ENCODE data around the gene KIF22.
A peak's percentile ranks its signal among the peaks of the same experiment; 100 is the strongest.
"Not testable (repeated sequence)": the region's sequence is repeated elsewhere in the genome, so short reads cannot be mapped to it uniquely, and the experiment has no call there.

The KIF22 gene

DNA sequence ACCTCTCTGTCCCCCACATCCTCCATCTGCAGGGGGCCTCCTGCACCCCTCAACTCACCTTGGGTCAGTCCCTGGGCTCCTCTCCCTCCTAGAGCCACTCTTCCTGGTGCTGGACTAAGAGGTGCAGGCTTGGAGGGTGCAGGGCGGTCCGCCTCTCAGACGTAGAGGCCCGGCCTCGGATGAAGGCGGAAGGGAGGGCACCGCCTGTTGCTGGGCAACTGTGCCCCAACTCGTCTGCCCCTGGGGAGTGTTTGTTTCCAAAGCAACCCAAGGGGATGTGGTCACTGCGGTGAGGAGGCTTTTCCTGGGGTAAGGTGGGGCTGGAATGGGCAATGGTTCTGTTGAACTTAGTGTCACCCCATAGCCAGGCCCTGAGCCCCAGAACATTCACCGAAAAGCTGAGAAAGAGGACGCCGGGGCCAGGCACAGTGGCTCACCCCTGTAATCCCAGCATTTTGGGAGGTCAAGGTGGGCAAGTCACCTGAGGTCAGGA lies 44.7 kb upstream of the KIF22 start, which contains the start of gene C16orf54:
Gene C16orf54, minus strand, starts transcription at position 138 of the 493 bp plus-strand sequence. CDS start 1,039 bp downstream, outside the sequence.
- H2AFZ ChIP-seq (ENCODE audit: low read depth, low read length, severe bottlenecking): peak within 1 kb of the TSS; percentile 51
- H3K4me3 ChIP-seq (ENCODE audit: insufficient read depth, low read length, poor library complexity, severe bottlenecking): no peak within 1 kb of the TSS
- peak within 1 kb of the TSS; percentile 40; the same call in 1 of the 2 replicates for H3K9ac ChIP-seq (ENCODE audit: low read length)

GRCh38 chr16:29746518-29746917 lies 44.0 kb upstream of the KIF22 start:
- H3K79me2 ChIP-seq (ENCODE audit: insufficient read depth, low read length); H3K4me2 ChIP-seq (ENCODE audit: low read depth, low read length, poor library complexity, severe bottlenecking); H3K36me3 ChIP-seq (ENCODE audit: low read length); H2AFZ ChIP-seq (ENCODE audit: low read depth, low read length, severe bottlenecking); H3K9me2 ChIP-seq (replicated peaks; ENCODE audit: insufficient read depth, low read length); H3K4me3 ChIP-seq (ENCODE audit: insufficient read depth, low read length, poor library complexity, severe bottlenecking); H4K20me1 ChIP-seq (ENCODE audit: low read depth, low read length); H3K27me3 ChIP-seq (ENCODE audit: low read length); H3K9me3 ChIP-seq (ENCODE audit: insufficient read depth, low read length); H3K27ac ChIP-seq (ENCODE audit: low read depth, low read length); H3F3A ChIP-seq (ENCODE audit: insufficient read depth); H3K9ac ChIP-seq (ENCODE audit: low read length): not testable (repeated sequence)

More for the DNA sequence above, 44.7 kb upstream of the KIF22 start, which contains the start of gene C16orf54:
- TF ChIP-seq EZH2phosphoT487 (conservative IDR thresholded peaks at IDR 0.05; ENCODE audit: low read length): no peak
- TF ChIP-seq, protein P1, sequence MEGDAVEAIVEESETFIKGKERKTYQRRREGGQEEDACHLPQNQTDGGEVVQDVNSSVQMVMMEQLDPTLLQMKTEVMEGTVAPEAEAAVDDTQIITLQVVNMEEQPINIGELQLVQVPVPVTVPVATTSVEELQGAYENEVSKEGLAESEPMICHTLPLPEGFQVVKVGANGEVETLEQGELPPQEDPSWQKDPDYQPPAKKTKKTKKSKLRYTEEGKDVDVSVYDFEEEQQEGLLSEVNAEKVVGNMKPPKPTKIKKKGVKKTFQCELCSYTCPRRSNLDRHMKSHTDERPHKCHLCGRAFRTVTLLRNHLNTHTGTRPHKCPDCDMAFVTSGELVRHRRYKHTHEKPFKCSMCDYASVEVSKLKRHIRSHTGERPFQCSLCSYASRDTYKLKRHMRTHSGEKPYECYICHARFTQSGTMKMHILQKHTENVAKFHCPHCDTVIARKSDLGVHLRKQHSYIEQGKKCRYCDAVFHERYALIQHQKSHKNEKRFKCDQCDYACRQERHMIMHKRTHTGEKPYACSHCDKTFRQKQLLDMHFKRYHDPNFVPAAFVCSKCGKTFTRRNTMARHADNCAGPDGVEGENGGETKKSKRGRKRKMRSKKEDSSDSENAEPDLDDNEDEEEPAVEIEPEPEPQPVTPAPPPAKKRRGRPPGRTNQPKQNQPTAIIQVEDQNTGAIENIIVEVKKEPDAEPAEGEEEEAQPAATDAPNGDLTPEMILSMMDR (IDR thresholded peaks at IDR 0.05; ENCODE audit: insufficient read depth, low read length, poor library complexity, severe bottlenecking): no peak
- Histone ChIP-seq H3K27me3 (ENCODE audit: low read length) (no peaks in the 10 kb centered on the region), H3F3A (ENCODE audit: insufficient read depth) (no peaks in the 10 kb centered on the region), H3K9me3 (ENCODE audit: insufficient read depth, low read length) (no peaks in the 10 kb centered on the region), H3K79me2 (ENCODE audit: insufficient read depth, low read length) (no peaks in the 10 kb centered on the region), H3K4me2 (ENCODE audit: low read depth, low read length, poor library complexity, severe bottlenecking) (peak within 1 kb of the TSS; percentile 37), H3K9me2 (replicated peaks; ENCODE audit: insufficient read depth, low read length) (no peaks in the 10 kb centered on the region), H3K36me3 (ENCODE audit: low read length) (no peaks in the 10 kb centered on the region), H3K27ac (ENCODE audit: low read depth, low read length) (no peak within 1 kb of the TSS), H4K20me1 (ENCODE audit: low read depth, low read length) (no peaks in the 10 kb centered on the region)

DNA sequence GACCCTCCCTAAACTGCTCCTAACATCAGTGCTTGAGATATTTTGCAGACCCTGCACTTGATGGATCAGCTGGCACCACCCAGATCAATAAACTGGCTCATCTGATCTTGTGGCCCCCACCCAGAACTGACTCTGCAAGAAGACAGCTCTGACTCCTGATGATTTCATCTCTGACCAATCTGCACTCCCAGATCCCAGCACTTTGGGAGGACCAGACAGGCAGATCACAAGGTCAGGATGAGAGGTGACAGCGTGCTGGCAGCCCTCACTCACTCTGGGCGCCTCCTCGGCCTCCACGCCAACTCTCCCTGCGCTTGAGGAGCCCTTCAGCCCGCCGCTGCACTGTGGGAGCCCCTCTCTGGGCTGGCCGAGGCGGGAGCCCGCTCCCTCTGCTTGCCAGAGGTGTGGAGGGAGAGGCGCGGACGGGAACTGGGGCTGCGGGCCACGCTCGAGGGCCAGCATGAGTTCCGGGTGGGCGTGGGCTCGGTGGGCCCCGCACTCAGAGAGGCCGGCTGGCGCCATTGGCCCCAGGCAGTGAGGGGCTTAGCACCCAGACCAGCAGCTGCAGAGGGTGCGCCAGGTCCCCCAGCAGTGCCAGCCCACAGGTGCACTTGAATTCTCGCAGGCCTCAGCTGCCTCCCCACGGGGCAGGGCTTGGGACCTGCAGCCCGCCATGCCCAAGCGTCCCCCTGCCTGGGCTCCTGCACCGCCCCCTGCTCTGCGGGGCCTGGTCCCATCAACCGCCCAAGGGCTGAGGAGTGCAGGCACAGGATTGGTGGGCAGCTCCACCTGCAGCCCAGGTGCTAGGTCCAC lies 42.4 kb upstream of the KIF22 start:
- H3K9me2 ChIP-seq (replicated peaks; ENCODE audit: insufficient read depth, low read length): no peaks in the 10 kb centered on the region
- no peak overlapping the region for H3K4me2 ChIP-seq (ENCODE audit: low read depth, low read length, poor library complexity, severe bottlenecking)
- H3K27me3 ChIP-seq (ENCODE audit: low read length): no peaks in the 10 kb centered on the region
- TF ChIP-seq, protein P1 (IDR thresholded peaks at IDR 0.05; ENCODE audit: insufficient read depth, low read length, poor library complexity, severe bottlenecking): no peak
- TF ChIP-seq EZH2phosphoT487 (conservative IDR thresholded peaks at IDR 0.05; ENCODE audit: low read length): no peak
- no peak overlapping the region for H3K27ac ChIP-seq (ENCODE audit: low read depth, low read length)
- no peak overlapping the region for H3K9ac ChIP-seq (ENCODE audit: low read length)
- no peaks in the 10 kb centered on the region for H3F3A ChIP-seq (ENCODE audit: insufficient read depth)
- no peaks in the 10 kb centered on the region for H3K36me3 ChIP-seq (ENCODE audit: low read length)
- H2AFZ ChIP-seq (ENCODE audit: low read depth, low read length, severe bottlenecking): no peak overlapping the region
- no peaks in the 10 kb centered on the region for H3K9me3 ChIP-seq (ENCODE audit: insufficient read depth, low read length)
- no peaks in the 10 kb centered on the region for H4K20me1 ChIP-seq (ENCODE audit: low read depth, low read length)
- H3K79me2 ChIP-seq (ENCODE audit: insufficient read depth, low read length): no peaks in the 10 kb centered on the region
- no peak overlapping the region for H3K4me3 ChIP-seq (ENCODE audit: insufficient read depth, low read length, poor library complexity, severe bottlenecking)

- not testable (repeated sequence) for H3K9me2 ChIP-seq (replicated peaks; ENCODE audit: insufficient read depth, low read length); H3K9ac ChIP-seq (ENCODE audit: low read length); H4K20me1 ChIP-seq (ENCODE audit: low read depth, low read length); H3K27me3 ChIP-seq (ENCODE audit: low read length); H3K79me2 ChIP-seq (ENCODE audit: insufficient read depth, low read length); H3K4me2 ChIP-seq (ENCODE audit: low read depth, low read length, poor library complexity, severe bottlenecking); H3K9me3 ChIP-seq (ENCODE audit: insufficient read depth, low read length); H3K4me3 ChIP-seq (ENCODE audit: insufficient read depth, low read length, poor library complexity, severe bottlenecking); H2AFZ ChIP-seq (ENCODE audit: low read depth, low read length, severe bottlenecking); H3F3A ChIP-seq (ENCODE audit: insufficient read depth); H3K27ac ChIP-seq (ENCODE audit: low read depth, low read length); H3K36me3 ChIP-seq (ENCODE audit: low read length)
Measured at GRCh38 chr16:29748760-29749149, 41.8 kb upstream of the KIF22 start.

Measured in SU-DHL-6 (cell line).